Measurements from ENCODE around the gene ZFP91.

Gene ZFP91

DNA sequence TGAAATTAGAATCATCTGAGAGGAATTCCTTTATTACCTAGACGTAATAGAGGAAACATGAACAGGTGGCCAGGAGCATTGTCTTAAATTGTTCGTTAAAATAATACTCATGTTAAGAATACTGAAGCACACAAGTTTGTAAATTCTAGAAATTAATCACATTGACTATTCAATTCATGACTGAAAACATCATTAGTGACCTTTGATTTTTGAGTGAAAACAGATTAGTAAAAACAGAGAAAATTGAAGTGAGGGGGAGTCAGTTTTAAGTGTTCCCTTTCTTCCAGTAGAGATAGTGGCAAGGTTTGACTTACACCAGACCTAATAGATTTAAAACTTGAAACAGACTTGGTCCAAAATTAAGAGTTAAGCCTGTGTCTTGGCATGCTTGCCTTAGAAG is 1.4 kb downstream of the ZFP91 start:
- DNase-seq, result no peak

DNA sequence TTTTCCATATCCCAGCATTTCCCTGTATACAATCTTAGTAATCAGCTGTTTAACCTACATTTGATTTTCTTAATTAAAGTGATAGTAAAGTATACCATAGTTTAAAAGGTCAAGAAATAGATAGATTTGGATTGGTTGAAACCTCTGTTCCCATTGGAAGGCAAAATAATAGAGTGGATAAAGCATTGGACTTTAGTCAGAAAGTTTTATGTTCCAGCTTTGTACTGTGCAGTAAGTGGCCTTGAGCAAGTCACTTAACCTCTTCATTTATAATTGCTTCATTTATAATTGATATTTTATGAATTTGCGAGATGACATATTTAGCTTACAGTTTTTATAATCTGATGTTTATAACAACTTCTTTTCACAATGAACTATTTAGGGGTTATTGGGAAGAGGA is 3.6 kb downstream of the ZFP91 start:
- DNase-seq, result no peak

DNA sequence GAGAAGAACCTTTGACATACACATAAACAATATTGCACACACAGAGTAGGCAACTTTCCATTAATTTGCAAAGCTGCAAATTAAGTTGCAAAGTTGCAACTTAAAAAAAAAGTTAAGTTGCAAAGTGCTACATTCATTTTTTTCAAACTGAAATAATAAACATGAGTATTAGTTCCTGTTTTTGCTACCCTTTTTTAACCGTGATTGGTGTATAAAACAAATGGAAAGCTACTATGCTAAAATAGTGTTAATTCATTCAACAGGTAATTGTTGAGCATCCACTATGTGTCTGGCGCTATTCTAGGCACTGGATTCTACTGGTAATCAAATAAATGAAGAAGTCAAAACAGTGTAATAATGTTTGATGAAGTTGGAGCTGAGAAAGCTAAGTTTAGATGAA is 8.1 kb downstream of the ZFP91 start:
- no peak for DNase-seq

DNA sequence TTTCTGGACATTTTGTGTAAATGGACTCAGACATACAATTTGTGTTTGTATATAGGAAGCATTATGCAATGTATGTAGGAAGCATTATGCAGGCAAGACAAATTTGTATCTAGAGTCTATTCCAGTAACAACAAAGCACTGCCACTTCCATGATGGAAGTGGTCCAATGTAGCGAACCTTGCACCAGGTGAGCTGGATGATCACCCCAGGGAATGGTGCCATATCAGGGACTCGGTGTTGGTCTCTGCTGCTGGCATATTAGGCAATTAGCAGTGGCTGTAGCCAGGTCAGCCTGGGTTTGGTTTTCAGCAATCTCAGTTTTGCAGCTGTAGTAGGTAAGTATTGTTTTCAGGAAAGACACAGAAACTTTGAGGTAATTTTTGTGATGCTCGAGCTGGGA is 12.8 kb downstream of the ZFP91 start:
- no peak for DNase-seq

DNA sequence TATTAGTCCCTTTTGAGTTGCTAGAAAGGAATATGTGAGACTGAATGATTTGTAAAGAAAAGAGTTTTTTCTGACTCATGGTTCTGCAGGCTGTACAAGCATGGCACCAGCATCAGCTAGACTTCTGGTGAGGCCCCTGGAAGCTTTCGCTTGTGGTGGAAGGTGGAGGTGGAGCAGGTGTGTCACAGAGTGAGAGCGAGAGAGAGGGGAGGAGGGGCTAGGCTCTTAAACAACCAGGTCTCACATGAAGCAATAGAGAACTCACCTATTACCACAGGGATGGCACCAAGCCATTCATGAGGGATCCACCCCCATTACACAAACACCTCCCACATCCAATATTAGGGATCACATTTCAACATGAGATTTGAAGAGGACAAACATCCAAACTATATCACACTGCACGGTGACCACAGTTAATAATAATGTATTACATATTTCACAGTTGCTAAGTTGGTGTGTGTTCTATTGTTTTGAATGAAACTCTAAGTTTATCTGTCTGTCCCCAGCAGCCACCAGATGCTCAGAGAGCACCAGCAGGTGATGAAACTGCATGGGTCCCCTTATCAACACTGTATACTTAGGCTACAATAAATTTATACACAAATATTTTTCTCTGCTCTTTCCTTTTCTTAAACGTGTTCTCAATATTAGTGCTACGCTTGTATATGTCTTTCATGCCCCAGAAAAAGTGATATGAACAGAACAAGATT is 14.1 kb downstream of the ZFP91 start:
- no peak for DNase-seq

DNA sequence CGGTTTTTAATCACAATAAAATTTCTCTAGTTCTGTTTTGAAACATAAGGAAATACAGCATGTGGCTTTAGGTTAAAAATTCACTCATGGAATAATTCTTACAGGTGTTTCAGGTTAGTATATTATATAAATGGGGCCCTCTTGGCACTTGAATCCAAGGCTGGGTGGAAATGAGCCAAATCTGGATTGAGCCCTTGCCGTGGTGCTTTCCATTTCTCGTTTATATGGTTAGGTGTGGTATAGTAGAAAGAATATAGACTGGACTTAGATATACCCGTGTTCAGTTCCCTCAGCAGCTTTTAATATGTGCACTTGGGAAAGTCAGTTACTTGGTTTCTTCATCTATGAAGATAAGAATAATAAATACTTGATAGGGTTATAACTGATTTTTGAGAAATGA is 16.0 kb downstream of the ZFP91 start:
- no peak for DNase-seq

DNA sequence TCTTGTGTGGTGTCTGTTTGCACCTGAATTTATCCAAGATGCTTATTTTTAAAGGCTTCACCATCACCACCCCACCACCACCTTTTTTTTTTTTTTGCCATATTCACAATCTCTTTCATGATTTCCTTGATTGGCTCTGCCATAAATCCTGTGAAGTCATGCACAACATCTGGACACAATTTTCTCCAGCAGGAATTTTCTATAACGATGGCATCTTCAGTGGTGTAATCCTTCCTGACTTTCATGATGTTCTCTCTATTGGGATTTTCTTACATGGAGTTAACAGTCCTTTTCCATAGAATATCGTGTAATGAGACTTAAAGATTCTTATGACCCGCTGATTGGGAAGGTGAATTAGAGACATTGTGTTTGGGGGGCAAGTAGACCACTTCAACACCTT is 17.8 kb downstream of the ZFP91 start:
- no peak for DNase-seq

DNA sequence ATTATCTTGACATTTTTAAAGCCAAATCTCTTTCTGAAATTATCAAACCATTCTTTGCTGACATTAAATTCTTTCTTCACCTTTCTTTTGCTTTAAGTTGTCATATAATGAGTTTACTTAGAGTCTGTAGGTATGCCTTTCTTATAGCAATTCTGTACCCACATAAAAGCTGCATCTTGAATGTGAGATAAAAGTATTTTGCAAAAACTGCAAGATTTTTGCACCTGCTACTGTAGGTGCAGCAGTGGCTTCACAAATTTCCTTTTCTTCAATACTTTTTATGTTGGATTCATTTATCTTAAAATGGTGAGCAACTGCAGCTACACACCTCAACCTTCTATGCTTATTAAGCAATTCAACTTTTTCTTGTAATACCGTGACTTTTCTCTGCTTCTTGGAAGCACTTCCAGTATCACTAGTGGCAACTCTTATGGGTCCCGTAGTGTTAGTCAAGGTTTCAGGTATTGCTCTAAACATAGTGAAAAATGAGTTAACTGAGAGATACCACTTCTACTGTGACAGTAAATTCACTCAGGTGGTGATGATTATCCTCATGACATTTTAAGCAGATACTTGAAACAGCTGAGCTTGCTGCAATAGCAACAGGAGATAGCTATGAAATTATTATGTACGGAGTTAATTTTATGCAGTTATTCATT is 18.8 kb downstream of the ZFP91 start:
- DNase-seq, result no peak

DNA sequence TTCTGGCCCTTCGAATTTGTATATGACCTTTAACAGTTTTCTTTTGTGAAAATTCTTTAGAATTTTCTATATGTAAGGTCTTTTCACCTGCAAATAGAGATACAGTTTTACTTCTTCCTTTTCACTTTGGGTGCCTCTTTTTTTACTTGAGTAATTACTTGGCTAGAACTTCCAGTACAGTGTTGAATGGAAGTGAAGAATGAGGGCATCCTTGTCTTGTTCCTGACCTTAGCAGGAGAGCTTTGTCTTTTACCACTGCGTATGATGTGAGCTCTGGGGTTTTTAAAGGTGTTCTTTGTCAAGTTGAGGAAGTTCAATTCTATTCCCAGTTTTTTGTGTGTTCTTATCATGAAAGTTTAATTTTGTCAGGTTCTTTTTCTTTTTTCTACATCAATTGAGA is 21.6 kb downstream of the ZFP91 start:
- no peak for DNase-seq

DNA sequence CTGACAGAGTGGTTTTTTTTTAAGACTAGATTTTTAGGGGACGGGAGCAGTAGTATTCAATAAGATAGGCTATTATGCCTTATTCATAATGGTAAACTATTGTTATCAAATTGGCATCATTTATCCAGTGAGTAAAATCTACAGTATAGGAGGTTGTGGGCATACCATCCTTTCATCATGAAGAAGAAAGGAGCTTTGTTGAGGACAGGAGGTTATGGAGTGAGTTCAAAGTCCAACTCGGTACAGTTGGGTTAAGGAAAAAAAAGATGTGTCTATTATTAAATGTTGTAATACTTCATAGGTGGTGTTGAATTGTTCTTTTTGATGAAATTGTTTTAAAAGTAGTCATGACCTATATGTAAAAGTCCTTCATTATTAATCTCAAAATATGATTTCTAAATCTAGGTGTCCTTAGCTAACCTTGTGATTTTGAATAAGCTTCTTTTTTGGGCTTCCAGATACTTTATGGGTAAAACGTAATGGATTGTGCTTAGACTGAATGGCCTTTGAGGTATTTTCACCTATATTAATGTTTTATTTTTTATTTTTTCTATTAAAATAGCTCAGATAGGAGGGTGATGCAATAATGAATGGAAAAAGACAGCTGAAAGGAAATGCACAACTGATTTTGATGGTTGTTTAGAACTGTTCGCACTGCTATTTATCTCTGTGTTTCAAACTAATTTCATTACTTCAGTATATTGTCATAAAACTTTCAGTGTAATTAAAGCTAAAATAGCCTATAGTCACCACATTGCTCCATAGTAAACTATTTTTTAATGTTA is 28.3 kb downstream of the ZFP91 start:
- no peak for DNase-seq

DNA sequence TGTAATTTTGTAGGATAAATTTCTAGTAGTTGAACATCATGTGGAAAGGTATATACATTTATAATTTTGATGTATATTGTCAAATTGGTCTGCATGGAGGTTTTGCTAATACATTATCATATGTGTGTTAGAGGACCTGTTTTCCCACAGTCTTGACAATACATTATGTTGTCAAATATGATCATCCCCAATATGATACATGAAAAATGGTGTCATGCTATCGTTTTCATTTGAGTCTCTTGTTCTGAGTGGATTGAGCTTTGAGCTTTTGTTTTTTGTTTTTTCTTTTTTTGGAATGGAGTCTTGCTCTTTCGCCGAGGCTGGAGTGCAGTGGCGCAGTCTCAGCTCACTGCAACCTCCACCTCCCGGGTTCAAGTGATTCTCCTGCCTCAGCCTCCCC is 29.5 kb downstream of the ZFP91 start:
- no peak for DNase-seq

DNA sequence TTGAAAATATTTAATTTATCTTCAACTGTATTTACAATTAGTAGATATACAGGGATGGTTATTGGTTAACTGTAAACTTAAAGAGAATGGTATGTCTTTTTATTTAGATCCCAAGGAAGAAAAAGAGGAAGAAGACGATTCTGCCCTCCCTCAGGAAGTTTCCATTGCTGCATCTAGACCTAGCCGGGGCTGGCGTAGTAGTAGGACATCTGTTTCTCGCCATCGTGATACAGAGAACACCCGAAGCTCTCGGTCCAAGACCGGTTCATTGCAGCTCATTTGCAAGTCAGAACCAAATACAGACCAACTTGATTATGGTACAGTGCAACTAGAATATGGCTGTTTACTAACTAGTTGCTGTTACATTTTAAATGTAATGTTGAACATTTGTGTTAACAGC is 30.9 kb downstream of the ZFP91 start:
- no peak for DNase-seq

DNA sequence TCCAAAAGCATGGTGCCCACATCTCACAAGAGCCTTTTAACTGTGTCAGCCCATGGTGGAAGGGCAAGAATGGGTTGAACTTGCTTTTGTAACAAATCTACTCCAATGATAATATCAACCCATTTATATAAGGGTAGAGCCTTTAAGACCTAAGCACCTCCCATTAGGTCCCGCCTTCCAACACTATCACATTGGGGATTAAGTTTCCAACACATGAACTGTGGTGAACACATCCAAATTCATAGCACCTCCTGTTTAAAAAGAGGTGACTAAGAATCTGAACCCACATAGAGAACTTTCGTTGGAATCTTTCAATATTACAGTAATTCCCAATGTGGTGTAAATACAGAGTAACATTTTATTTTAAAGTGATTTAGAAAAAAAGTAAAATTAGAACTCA is 34.4 kb downstream of the ZFP91 start:
- DNase-seq, result no peak

DNA sequence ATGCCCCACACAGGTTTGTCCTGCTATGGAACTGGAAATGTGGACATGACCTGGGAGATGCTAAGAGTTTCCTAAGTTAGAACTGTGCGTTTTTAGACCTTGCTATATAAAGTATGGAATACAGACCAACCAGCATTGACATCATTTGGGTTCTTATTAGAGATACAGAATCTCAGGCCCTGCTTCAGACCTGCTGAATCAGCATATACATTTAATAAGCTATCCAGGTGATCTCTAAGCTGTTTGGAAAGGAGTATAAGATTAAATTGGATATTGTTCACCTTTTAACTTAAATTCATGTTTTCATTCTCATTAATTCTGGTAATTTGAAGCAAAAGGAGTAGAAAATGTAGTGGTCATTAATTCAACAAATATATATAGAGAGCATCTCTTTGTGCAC is 36.7 kb downstream of the ZFP91 start:
- DNase-seq, result no peak

DNA sequence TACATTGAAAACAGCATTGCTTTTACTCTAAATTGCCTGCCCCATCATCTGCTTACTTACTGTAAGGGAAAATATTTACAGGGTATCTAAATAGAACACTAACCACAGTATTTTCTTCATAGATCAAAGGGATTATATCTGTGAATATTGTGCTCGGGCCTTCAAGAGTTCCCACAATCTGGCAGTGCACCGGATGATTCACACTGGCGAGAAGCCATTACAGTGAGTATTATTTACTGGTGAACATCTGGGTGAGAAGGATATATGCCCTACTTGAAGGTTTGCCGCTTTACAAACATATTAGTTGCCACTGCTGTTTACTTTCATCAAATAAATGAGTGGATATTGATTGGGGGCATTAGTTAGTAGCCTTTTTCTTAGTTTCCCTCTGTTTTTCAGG is 37.7 kb downstream of the ZFP91 start:
- DNase-seq, result no peak

DNA sequence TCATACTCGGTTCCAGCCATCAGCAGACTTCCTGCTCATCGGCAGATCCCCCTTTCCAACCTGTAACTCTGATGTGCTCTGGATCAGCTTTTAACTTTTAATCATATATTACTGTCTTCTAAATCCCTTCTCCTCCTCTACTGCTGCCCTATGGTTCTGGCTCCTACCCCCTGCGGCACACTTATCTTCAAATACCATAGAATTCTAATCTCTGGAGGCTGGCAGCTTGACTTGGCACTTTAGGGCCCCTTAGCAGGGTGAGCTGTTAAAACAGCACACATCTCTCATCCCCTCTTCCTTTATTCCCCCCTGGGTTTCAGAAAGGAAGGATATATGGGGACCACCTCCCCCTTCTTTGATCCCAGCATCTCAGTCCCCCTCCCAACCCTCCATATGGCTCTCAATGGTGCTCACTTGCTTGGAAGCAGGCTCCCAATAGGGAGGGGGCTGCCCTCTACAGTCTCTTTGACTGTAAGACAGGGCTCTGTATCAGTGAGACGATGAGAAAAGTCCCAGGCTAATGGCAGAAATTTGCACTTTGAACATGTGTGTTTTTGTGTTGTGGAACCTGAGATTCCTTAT is 39.2 kb downstream of the ZFP91 start:
- DNase-seq, result no peak

DNA sequence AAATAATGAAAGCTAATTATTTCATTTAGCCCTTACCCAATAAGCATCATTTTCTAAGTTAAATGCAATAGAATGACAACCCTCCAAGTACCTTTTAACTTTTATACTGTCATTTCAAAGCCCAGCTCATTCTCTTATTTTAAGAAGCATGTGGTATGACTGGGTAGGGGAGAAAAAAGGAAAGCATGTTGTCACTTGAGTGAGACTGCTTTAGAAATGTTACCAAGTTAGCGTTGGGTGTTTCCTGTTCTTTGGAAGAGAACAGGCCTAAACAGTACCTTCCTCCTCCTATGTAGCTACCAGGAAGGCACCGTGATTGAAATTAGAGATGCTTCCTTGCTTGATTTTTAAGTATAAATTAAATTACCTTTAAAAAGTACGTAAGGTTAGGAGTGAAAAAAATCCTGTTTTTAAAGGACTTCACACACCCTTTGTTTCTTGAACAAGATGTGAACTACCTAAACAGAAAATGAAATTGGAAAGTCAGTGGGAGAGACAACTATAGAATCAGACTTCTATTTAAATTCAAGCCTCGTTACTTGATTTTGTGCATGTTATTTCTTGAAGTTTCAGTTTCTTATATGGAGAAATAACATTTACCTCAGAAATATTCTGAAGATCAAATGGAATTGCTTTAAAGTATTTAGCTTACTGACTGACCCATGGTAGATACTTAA is 42.9 kb downstream of the ZFP91 start:
- DNase-seq, result no peak

DNA sequence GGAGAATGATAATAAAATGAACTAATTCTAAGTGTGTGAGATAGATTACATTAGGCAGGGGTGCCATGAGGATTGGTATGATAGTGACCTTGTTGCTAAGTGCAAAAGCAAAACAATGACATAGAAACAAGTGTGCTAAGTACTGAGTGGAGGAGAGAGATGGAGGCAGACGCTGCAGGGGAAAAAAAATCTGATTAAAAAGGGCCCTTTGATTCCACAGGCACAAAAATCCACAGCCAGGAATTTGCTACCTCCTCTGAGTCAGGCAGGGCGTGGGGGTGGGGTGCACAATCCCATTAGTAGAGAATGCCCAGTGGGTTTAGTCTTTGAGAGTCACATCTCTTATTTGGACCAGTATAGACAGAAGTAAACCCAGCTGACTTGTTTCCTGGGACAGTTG is 43.5 kb downstream of the ZFP91 start, which contains the start of gene CNTF:
TSS of gene CNTF (plus strand) at position 322 of the 400 bp plus-strand sequence. CDS start 88 bp downstream, outside the sequence.
- no peak for DNase-seq

DNA sequence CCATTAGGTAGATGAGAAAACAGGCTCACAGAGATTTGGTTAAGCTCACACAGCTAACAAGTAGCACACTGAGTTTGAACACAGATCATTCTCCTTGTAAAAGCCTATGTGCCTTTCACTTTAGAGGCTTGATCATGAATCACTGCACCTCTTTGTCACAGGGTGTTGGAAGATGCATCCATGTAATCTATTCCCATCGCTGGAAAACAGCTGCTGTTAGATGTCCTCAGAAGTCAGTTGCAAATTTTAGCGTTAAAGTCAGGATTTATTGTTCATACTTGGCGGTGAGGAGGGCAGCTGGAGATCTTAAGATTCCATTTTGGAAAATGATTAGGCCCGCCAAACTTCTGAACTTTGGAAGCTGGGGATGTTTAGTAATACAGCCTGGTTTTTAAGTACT is 46.2 kb downstream of the ZFP91 start:
- no peak for DNase-seq

DNA sequence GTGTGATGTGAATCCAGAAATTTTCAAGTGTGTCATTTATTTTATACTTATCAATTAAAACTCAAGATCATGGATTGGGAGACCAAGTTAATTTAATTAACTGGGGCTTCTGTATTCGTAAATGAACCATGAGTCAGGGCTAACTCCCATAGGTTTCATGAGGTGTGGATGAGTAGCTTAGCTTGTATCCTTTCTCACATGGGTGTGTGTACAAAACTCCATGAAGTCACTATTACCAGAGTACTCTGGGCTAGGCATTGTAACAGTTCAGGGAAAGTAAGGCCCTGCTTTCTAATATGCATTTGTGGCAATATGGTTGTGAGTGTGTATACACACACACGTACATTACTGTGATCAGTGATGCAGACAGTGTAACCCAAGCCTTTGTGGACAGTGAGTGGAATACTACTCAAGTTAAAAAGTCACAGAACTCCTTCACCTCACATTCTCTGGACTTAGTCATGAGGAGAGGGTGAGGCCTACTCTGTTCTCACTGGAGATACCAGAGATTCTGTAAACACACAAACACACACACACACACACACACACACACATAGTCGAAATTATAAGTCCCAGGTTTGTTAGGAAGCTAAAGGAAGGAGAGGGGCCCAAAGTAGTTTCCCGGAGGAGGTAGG is 47.1 kb downstream of the ZFP91 start:
- no peak for DNase-seq

DNA sequence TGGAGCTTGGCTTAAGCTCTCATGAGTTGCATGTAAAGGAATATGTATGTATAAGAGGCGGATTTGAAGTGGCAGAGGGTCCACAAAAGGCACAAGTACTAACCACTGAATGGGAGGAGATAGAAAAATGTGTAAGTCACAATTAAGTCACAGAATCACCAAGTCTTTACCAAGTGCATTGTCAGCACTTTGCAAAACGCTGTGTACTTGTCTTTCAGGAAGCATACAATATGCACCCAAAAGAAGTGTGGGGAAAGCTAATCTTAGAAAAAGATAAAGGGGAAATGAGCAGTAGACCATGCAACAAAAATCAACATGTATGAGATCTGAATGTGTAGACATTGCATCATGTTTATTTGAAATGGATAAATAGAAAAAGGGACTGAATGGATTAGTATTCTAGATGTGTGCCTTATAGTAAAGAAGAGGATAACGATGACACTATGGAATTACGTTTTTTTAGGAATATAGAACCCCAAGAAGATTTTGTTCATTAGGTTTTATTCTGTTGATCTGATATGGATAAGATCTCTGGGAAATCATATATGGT is 48.1 kb downstream of the ZFP91 start:
- no peak for DNase-seq

DNA sequence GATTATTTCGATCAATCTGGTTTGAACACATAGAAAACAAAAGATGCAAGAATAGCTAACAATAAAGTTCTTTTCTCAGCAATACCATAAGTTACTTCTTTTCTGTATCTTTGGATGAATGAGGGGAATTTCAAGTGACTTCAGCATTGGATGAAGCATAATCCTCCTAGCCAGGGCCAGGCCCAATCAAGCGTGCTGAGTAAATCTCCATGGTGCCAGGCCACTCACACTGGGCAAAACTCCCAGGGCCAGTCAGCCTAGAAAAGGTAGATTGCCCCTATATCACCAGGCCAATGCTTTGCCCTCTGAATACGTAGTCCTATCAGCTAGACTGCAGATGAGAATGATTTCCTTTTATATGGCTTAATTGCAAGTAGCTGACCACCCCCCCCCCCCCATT is 49.6 kb downstream of the ZFP91 start:
- no peak for DNase-seq
